ENCODE data around the gene KRTAP4-3. TPM values are rescaled to one million over a fixed set of nuclear protein-coding genes. Genes with fewer than 3 reads are reported as not detected.
A peak's percentile ranks its signal among the peaks of the same experiment; 100 is the strongest.
"Not testable (repeated sequence)": the region's sequence is repeated elsewhere in the genome, so short reads cannot be mapped to it uniquely, and the experiment has no call there.

The KRTAP4-3 gene
- not detected for polyA plus RNA-seq

GRCh38 chr17:41168121-41168520 lies at the start of gene KRTAP4-3:
Gene KRTAP4-3 (minus strand): TSS chr17:41168221. CDS start chr17:41168172, 49 bp downstream.
- Mint-ChIP-seq H3K4me3 (no peak within 1 kb of the TSS), H3K4me1 (peaks cover 0 to 5% (median 0%) of the 10 kb centered on the region in 3 donors), H3K27ac (no peak within 1 kb of the TSS), H3K9me3 (no peaks in the 10 kb centered on the region), H3K27me3 (peaks cover 5% of the 10 kb centered on the region), H3K36me3 (no peaks in the 10 kb centered on the region)

- peaks cover 20% of the 10 kb centered on the region for H3K27me3 Mint-ChIP-seq
- peaks cover 0 to 7% (median 0%) of the 10 kb centered on the region in 3 donors for H3K4me1 Mint-ChIP-seq
- no peak overlapping the region for H3K27ac Mint-ChIP-seq
- H3K9me3 Mint-ChIP-seq: peaks cover 0 to 1% (median 0%) of the 10 kb centered on the region in 3 donors
- H3K4me3 Mint-ChIP-seq: no peak overlapping the region
- no peaks in the 10 kb centered on the region for H3K36me3 Mint-ChIP-seq
Measured at GRCh38 chr17:41215681-41216080, 47.7 kb upstream of the KRTAP4-3 start.

- no peak overlapping the region for H3K27ac Mint-ChIP-seq
- no peaks in the 10 kb centered on the region for H3K36me3 Mint-ChIP-seq
- peaks cover 0 to 10% (median 0%) of the 10 kb centered on the region in 3 donors for H3K4me1 Mint-ChIP-seq
- peaks cover 40% of the 10 kb centered on the region for H3K27me3 Mint-ChIP-seq
- H3K9me3 Mint-ChIP-seq: peaks cover 0 to 5% (median 0%) of the 10 kb centered on the region in 3 donors
- H3K4me3 Mint-ChIP-seq: peak overlapping the region in 1 of 4 donors; percentile 26
Measured at GRCh38 chr17:41212524-41213169, 44.6 kb upstream of the KRTAP4-3 start.

- no peak overlapping the region for H3K27ac Mint-ChIP-seq
- peaks cover 0 to 5% (median 0%) of the 10 kb centered on the region in 3 donors for H3K9me3 Mint-ChIP-seq
- H3K4me3 Mint-ChIP-seq: no peak overlapping the region
- peaks cover 41% of the 10 kb centered on the region for H3K27me3 Mint-ChIP-seq
- peaks cover 0 to 10% (median 0%) of the 10 kb centered on the region in 3 donors for H3K4me1 Mint-ChIP-seq
- no peaks in the 10 kb centered on the region for H3K36me3 Mint-ChIP-seq
Measured at GRCh38 chr17:41211845-41212466, 43.9 kb upstream of the KRTAP4-3 start.

GRCh38 chr17:41199421-41200078 lies 31.5 kb upstream of the KRTAP4-3 start:
- Mint-ChIP-seq H3K9me3 (peaks cover 0 to 7% (median 6%) of the 10 kb centered on the region in 3 donors), H3K4me1 (no peaks in the 10 kb centered on the region), H3K4me3 (no peak overlapping the region), H3K27me3 (peaks cover 3% of the 10 kb centered on the region), H3K27ac (no peak overlapping the region), H3K36me3 (no peaks in the 10 kb centered on the region)

- H3K9me3 Mint-ChIP-seq: peaks cover 0 to 7% (median 6%) of the 10 kb centered on the region in 3 donors
- no peak overlapping the region for H3K4me3 Mint-ChIP-seq
- peaks cover 6% of the 10 kb centered on the region for H3K27me3 Mint-ChIP-seq
- no peak overlapping the region for H3K27ac Mint-ChIP-seq
- no peaks in the 10 kb centered on the region for H3K36me3 Mint-ChIP-seq
- no peaks in the 10 kb centered on the region for H3K4me1 Mint-ChIP-seq
Measured at GRCh38 chr17:41196068-41196467, 28.0 kb upstream of the KRTAP4-3 start.

- Mint-ChIP-seq H3K27ac (no peak overlapping the region), H3K4me3 (peak overlapping the region in 1 of 4 donors; percentile 45), H3K9me3 (no peaks in the 10 kb centered on the region), H3K4me1 (no peaks in the 10 kb centered on the region), H3K27me3 (peaks cover 15% of the 10 kb centered on the region), H3K36me3 (no peaks in the 10 kb centered on the region)
Measured at GRCh38 chr17:41190328-41190727, 22.3 kb upstream of the KRTAP4-3 start.

- not testable (repeated sequence) for H3K9me3 Mint-ChIP-seq, H3K36me3 Mint-ChIP-seq, H3K27ac Mint-ChIP-seq, H3K4me1 Mint-ChIP-seq
- Mint-ChIP-seq H3K27me3 (peaks cover 15% of the 10 kb centered on the region), H3K4me3 (peak within 1 kb of the TSS in 1 of 4 donors; percentile 45)
Measured at GRCh38 chr17:41189837-41190318, 21.9 kb upstream of the KRTAP4-3 start, which contains the start of gene KRTAP9-1. Gene KRTAP9-1 (plus strand): TSS chr17:41189887. CDS start chr17:41189887, 0 bp downstream.

GRCh38 chr17:41186872-41187271 lies 18.9 kb upstream of the KRTAP4-3 start:
- Mint-ChIP-seq H3K4me3 (no peak overlapping the region), H3K36me3 (no peaks in the 10 kb centered on the region), H3K4me1 (no peaks in the 10 kb centered on the region), H3K9me3 (no peaks in the 10 kb centered on the region), H3K27me3 (peaks cover 17% of the 10 kb centered on the region), H3K27ac (no peak overlapping the region)

- Mint-ChIP-seq H3K36me3 (no peaks in the 10 kb centered on the region), H3K9me3 (no peaks in the 10 kb centered on the region), H3K4me3 (no peak overlapping the region), H3K4me1 (no peaks in the 10 kb centered on the region), H3K27me3 (peaks cover 7% of the 10 kb centered on the region), H3K27ac (no peak overlapping the region)
Measured at GRCh38 chr17:41185001-41185400, 17.0 kb upstream of the KRTAP4-3 start.

- Mint-ChIP-seq H3K27ac (no peak within 1 kb of the TSS), H3K4me3 (peak within 1 kb of the TSS in 1 of 4 donors; percentile 51), H3K9me3 (no peaks in the 10 kb centered on the region), H3K27me3 (peaks cover 7% of the 10 kb centered on the region), H3K4me1 (no peaks in the 10 kb centered on the region), H3K36me3 (no peaks in the 10 kb centered on the region)
Measured at GRCh38 chr17:41184480-41184961, 16.5 kb upstream of the KRTAP4-3 start, which contains the start of gene KRTAP4-1. Gene KRTAP4-1 (minus strand): TSS chr17:41184911. CDS start chr17:41184854, 57 bp downstream.

- Mint-ChIP-seq H3K27ac (no peak overlapping the region), H3K4me3 (no peak overlapping the region), H3K36me3 (no peaks in the 10 kb centered on the region), H3K4me1 (peaks cover 15 to 30% (median 27%) of the 10 kb centered on the region in 3 donors), H3K9me3 (no peaks in the 10 kb centered on the region), H3K27me3 (no peaks in the 10 kb centered on the region)
Measured at GRCh38 chr17:41178843-41179616, 11.0 kb upstream of the KRTAP4-3 start.

- no peaks in the 10 kb centered on the region for H3K9me3 Mint-ChIP-seq
- H3K4me3 Mint-ChIP-seq: no peak overlapping the region
- no peaks in the 10 kb centered on the region for H3K27me3 Mint-ChIP-seq
- no peak overlapping the region for H3K27ac Mint-ChIP-seq
- no peaks in the 10 kb centered on the region for H3K36me3 Mint-ChIP-seq
- peaks cover 15 to 32% (median 30%) of the 10 kb centered on the region in 3 donors for H3K4me1 Mint-ChIP-seq
Measured at GRCh38 chr17:41178341-41178740, 10.3 kb upstream of the KRTAP4-3 start.

GRCh38 chr17:41177727-41178271 lies 9.8 kb upstream of the KRTAP4-3 start, which contains the start of gene KRTAP4-2:
Gene KRTAP4-2 (minus strand): TSS chr17:41178221. CDS start chr17:41178164, 57 bp downstream.
- H3K9me3 Mint-ChIP-seq: no peaks in the 10 kb centered on the region
- H3K4me3 Mint-ChIP-seq: peak within 1 kb of the TSS in 1 of 4 donors; percentile 75
- H3K27me3 Mint-ChIP-seq: no peaks in the 10 kb centered on the region
- H3K36me3 Mint-ChIP-seq: no peaks in the 10 kb centered on the region
- peaks cover 15 to 36% (median 32%) of the 10 kb centered on the region in 3 donors for H3K4me1 Mint-ChIP-seq
- H3K27ac Mint-ChIP-seq: peak within 1 kb of the TSS in 2 of 3 donors; percentile 47 to 64
